ENCODE results near the gene HIRA. TPM values are rescaled to one million over a fixed set of nuclear protein-coding genes. Genes with fewer than 3 reads are reported as not detected.

Gene HIRA
- total and polyA plus RNA-seq, 9 of the 15 experiments (the other 6 are each of a cell fraction or from before 2014, with no cell fraction given) = 0.96 to 132 (median 58.4) TPM

DNA sequence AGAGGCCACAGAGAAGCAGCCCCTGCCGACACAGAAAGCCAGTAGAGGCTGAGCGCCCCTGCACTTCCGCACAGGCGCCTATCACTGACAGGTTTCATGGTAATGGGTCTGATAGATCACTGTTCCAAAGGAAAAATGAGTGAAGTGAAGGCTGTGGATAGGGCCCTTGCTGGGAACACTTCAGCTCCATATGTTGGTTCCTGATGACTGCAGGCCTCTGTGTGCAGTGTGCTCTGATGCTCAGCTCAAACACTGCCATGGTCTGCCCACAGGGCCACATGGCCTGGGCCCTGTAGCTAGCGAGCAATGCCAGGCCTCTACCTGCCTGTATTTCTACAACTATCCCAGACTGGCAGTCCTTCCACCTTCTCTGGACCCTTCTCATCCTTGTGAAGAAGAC lies 77.3 kb downstream of the HIRA start (continued):
- TF ChIP-seq, protein P1, sequence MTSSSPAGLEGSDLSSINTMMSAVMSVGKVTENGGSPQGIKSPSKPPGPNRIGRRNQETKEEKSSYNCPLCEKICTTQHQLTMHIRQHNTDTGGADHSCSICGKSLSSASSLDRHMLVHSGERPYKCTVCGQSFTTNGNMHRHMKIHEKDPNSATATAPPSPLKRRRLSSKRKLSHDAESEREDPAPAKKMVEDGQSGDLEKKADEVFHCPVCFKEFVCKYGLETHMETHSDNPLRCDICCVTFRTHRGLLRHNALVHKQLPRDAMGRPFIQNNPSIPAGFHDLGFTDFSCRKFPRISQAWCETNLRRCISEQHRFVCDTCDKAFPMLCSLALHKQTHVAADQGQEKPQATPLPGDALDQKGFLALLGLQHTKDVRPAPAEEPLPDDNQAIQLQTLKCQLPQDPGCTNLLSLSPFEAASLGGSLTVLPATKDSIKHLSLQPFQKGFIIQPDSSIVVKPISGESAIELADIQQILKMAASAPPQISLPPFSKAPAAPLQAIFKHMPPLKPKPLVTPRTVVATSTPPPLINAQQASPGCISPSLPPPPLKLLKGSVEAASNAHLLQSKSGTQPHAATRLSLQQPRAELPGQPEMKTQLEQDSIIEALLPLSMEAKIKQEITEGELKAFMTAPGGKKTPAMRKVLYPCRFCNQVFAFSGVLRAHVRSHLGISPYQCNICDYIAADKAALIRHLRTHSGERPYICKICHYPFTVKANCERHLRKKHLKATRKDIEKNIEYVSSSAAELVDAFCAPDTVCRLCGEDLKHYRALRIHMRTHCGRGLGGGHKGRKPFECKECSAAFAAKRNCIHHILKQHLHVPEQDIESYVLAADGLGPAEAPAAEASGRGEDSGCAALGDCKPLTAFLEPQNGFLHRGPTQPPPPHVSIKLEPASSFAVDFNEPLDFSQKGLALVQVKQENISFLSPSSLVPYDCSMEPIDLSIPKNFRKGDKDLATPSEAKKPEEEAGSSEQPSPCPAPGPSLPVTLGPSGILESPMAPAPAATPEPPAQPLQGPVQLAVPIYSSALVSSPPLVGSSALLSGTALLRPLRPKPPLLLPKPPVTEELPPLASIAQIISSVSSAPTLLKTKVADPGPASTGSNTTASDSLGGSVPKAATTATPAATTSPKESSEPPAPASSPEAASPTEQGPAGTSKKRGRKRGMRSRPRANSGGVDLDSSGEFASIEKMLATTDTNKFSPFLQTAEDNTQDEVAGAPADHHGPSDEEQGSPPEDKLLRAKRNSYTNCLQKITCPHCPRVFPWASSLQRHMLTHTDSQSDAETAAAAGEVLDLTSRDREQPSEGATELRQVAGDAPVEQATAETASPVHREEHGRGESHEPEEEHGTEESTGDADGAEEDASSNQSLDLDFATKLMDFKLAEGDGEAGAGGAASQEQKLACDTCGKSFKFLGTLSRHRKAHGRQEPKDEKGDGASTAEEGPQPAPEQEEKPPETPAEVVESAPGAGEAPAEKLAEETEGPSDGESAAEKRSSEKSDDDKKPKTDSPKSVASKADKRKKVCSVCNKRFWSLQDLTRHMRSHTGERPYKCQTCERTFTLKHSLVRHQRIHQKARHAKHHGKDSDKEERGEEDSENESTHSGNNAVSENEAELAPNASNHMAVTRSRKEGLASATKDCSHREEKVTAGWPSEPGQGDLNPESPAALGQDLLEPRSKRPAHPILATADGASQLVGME (CRISPR knock-in tag; IDR thresholded peaks at IDR 0.05) = no peak
- TF ChIP-seq SMARCA4 (IDR thresholded peaks at IDR 0.05) (no peak), TARDBP (IDR thresholded peaks at IDR 0.05) (no peak), ZNF224 (CRISPR knock-in tag; IDR thresholded peaks at IDR 0.05) (no peak), POLR3G (IDR thresholded peaks at IDR 0.05; ENCODE audit: extremely low read depth, insufficient read length, insufficient replicate concordance) (no peak)
